ENCODE data around the gene MAP3K2.
A peak's percentile ranks its signal among the peaks of the same experiment; 100 is the strongest.

The MAP3K2 gene, protein sequence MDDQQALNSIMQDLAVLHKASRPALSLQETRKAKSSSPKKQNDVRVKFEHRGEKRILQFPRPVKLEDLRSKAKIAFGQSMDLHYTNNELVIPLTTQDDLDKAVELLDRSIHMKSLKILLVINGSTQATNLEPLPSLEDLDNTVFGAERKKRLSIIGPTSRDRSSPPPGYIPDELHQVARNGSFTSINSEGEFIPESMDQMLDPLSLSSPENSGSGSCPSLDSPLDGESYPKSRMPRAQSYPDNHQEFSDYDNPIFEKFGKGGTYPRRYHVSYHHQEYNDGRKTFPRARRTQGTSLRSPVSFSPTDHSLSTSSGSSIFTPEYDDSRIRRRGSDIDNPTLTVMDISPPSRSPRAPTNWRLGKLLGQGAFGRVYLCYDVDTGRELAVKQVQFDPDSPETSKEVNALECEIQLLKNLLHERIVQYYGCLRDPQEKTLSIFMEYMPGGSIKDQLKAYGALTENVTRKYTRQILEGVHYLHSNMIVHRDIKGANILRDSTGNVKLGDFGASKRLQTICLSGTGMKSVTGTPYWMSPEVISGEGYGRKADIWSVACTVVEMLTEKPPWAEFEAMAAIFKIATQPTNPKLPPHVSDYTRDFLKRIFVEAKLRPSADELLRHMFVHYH
- 194 to 363 (median 273) reads per million in 4 experiments for total RNA-seq

DNA sequence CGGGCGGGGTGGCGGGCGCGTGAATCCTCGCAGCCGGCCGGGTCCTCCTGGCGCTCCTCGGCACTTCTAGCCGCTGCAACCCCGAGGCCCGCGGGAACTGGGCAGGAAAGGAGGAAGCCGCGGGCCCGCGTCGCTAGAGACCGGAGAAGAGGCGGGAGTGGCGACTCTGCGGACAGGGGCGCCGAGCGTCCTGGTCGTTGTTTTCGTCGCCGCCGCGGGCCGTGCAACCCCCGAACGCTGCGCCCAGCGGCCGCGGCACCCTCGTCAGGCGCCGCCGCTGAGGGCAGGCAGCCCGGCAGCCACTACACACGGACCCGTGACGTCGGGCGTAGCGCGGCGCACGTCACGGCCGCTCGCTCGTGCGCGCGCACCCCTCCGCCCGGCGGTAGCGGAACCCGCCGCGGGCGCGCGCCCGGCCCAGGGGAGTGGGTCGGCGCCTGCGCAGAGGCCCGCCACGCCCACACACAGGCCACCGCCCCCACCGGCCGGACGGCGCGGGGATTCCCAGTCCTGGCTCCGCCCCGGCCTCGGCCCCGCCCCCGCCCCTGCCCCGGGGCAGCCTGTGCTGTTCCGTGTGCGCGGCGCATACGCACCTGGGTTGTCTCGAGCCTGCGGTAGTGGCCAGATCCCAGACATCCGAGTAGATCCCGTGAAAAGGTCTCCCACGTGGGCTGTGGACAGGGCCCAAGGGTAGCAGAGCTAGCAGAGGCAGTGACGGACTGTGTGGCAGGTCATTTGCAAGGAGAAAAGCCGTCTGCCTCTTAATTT is at the start of gene MAP3K2:
Gene MAP3K2, minus strand, starts transcription at position 321 of the 768 bp plus-strand sequence. CDS start 44,846 bp downstream, outside the sequence.
- DNase-seq = peak; percentile 95

DNA sequence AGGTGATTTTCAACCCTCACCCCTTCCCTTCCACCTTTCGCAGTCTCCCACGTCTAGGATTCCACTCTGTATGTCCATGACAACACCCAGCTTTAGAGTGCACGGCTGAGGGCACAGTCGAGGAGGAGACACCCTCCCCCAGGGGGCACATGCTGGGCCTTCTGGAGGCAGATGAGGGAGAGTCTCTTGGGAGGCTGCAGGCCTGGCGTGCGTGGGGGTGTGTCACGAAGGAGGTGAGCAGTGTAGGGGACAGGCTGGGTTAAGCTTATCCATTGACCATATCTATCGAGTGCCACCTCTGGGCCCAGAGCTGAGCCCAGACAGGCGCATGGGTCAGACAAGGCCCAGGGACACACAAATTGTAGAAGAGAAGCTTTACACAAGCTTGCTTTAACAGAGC is 49.3 kb upstream of the MAP3K2 start:
- DNase-seq = no peak

DNA sequence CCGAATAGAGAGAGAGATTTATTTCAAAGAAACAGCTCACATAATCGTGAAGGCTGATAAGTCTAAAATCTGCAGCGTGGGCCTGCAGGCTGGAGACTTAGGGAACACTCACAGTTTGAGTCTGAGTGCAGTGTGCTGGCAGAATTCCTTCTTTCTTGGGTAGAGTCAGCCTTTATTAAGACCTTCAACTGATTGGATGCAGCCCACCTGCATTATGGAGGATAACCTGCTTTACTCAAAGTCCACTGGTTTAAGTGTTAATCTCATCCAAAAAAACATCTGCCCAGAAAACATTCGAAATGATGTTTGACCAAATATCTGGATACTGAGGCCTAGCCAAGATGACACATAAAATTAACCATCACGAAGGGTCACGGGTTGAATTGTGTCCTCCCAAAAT is 46.7 kb upstream of the MAP3K2 start:
- no peak for DNase-seq

DNA sequence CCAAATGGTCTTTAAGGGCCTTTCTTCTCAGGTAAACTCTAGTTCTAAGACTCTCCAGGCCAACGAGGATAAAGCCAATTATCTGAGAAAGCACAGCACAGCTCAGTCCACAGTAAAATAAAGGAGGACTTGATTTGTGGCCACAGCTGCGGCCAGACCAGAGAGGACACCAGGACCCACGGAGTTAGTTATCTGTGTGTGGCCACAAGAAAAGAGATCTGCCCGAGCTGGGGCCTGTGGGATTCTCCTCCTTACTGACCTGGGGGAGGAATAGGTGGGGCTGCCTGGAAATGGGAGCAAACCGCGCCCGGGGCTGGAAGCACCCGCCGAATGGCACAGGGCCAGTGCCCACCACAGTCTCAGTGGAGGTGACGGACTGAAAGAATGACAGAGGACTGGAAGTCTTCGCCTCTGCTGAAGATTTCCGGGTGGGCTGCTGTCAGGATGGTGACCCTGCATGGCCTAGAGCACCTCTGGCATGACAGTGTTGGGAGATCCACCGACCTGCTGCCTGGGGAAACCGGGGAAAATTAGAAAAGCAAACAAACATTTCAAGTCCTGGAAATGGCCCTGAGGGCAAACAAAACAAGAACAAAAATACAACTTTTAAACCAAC is 43.7 kb upstream of the MAP3K2 start:
- no peak for DNase-seq

DNA sequence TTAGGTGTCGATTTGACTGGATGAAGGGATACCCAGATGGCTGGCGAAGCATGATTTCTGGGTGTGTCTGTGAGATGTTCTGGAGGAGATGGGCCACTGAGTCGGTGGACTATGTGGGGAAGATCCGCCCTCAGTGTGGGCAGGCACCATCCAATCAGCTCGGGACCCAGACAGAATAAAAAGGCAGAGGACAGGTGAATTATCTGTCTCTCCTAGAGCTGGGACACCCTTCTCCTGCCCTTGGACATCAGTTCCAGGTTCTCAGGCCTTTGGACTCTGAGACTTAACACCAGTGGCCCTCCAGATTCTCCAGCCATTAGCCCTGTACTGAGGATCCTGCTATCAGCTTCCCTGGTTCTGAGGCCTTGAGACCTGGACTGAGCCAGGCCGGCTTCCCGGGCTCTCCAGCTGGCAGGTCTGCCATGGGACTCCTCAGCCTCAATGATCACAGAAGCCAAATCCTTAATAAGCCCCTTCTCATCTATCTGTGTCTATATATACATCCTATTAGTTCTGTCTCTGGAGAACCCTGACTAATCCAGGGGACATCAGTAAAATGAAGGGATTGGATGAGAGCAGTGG is 42.2 kb upstream of the MAP3K2 start:
- DNase-seq = no peak

DNA sequence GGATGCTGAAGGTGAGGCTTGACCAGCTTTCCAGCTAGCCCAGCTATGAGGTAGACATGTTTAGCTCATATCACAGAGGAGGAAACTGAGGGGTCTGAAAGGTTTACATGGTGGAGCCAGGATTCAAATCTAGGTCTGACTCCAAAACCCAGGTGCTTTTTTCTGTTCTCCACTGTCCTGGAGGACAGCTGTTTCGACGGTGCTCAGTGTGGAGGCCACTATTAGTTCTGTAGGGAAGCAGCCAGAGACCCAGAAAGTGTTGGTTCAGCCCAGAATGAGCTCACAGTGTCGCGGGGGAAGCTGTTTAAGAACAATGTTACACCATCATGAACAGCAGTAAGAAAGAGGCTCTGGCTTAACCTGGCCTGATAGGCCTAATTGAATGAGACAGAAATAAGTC is 41.5 kb upstream of the MAP3K2 start:
- DNase-seq = no peak

DNA sequence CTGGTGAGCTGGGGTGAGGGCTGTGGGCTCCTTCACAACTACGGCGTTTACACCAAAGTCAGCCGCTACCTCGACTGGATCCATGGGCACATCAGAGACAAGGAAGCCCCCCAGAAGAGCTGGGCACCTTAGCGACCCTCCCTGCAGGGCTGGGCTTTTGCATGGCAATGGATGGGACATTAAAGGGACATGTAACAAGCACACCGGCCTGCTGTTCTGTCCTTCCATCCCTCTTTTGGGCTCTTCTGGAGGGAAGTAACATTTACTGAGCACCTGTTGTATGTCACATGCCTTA is 41.0 kb upstream of the MAP3K2 start:
- no peak for DNase-seq

DNA sequence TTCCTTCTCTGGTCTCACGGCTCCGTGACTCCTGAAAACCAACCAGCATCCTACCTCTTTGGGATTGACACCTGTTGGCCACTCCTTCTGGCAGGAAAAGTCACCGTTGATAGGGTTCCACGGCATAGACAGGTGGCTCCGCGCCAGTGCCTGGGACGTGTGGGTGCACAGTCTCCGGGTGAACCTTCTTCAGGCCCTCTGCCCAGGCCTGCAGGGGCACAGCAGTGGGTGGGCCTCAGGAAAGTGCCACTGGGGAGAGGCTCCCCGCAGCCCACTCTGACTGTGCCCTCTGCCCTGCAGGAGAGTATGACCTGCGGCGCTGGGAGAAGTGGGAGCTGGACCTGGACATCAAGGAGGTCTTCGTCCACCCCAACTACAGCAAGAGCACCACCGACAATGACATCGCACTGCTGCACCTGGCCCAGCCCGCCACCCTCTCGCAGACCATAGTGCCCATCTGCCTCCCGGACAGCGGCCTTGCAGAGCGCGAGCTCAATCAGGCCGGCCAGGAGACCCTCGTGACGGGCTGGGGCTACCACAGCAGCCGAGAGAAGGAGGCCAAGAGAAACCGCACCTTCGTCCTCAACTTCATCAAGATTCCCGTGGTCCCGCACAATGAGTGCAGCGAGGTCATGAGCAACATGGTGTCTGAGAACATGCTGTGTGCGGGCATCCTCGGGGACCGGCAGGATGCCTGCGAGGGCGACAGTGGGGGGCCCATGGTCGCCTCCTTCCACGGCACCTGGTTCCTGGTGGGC is 40.5 kb upstream of the MAP3K2 start:
- DNase-seq = no peak

DNA sequence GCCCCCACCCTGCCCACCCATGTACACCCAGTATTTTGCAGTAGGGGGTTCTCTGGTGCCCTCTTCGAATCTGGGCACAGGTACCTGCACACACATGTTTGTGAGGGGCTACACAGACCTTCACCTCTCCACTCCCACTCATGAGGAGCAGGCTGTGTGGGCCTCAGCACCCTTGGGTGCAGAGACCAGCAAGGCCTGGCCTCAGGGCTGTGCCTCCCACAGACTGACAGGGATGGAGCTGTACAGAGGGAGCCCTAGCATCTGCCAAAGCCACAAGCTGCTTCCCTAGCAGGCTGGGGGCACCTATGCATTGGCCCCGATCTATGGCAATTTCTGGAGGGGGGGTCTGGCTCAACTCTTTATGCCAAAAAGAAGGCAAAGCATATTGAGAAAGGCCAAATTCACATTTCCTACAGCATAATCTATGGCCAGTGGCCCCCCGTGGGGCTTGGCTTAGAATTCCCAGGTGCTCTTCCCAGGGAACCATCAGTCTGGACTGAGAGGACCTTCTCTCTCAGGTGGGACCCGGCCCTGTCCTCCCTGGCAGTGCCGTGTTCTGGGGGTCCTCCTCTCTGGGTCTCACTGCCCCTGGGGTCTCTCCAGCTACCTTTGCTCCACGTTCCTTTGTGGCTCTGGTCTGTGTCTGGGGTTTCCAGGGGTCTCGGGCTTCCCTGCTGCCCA is 39.7 kb upstream of the MAP3K2 start:
- no peak for DNase-seq

DNA sequence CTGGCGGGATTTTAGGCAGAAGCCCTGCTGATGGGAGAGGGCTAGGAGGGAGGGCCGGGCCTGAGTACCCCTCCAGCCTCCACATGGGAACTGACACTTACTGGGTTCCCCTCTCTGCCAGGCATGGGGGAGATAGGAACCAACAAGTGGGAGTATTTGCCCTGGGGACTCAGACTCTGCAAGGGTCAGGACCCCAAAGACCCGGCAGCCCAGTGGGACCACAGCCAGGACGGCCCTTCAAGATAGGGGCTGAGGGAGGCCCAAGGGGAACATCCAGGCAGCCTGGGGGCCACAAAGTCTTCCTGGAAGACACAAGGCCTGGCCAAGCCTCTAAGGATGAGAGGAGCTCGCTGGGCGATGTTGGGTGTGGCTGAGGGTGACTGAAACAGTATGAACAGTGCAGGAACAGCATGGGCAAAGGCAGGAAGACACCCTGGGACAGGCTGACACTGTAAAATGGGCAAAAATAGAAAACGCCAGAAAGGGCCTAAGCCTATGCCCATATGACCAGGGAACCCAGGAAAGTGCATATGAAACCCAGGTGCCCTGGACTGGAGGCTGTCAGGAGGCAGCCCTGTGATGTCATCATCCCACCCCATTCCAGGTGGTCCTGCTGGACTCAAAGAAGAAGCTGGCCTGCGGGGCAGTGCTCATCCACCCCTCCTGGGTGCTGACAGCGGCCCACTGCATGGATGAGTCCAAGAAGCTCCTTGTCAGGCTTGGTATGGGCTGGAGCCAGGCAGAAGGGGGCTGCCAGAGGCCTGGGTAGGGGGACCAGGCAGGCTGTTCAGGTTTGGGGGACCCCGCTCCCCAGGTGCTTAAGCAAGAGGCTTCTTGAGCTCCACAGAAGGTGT is 39.0 kb upstream of the MAP3K2 start:
- DNase-seq = no peak

DNA sequence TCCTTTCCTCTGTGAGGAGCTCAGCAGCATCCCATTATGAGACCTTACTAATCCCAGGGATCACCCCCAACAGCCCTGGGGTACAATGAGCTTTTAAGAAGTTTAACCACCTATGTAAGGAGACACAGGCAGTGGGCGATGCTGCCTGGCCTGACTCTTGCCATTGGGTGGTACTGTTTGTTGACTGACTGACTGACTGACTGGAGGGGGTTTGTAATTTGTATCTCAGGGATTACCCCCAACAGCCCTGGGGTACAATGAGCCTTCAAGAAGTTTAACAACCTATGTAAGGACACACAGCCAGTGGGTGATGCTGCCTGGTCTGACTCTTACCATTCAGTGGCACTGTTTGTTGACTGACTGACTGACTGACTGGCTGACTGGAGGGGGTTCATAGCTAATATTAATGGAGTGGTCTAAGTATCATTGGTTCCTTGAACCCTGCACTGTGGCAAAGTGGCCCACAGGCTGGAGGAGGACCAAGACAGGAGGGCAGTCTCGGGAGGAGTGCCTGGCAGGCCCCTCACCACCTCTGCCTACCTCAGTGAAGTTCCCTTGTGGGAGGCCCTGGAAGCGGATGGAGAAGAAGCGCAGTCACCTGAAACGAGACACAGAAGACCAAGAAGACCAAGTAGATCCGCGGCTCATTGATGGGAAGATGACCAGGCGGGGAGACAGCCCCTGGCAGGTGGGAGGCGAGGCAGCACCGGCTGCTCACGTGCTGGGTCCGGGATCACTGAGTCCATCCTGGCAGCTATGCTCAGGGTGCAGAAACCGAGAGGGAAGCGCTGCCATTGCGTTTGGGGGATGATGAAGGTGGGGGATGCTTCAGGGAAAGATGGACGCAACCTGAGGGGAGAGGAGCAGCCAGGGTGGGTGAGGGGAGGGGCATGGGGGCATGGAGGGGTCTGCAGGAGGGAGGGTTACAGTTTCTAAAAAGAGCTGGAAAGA is 38.0 kb upstream of the MAP3K2 start:
- DNase-seq = no peak

DNA sequence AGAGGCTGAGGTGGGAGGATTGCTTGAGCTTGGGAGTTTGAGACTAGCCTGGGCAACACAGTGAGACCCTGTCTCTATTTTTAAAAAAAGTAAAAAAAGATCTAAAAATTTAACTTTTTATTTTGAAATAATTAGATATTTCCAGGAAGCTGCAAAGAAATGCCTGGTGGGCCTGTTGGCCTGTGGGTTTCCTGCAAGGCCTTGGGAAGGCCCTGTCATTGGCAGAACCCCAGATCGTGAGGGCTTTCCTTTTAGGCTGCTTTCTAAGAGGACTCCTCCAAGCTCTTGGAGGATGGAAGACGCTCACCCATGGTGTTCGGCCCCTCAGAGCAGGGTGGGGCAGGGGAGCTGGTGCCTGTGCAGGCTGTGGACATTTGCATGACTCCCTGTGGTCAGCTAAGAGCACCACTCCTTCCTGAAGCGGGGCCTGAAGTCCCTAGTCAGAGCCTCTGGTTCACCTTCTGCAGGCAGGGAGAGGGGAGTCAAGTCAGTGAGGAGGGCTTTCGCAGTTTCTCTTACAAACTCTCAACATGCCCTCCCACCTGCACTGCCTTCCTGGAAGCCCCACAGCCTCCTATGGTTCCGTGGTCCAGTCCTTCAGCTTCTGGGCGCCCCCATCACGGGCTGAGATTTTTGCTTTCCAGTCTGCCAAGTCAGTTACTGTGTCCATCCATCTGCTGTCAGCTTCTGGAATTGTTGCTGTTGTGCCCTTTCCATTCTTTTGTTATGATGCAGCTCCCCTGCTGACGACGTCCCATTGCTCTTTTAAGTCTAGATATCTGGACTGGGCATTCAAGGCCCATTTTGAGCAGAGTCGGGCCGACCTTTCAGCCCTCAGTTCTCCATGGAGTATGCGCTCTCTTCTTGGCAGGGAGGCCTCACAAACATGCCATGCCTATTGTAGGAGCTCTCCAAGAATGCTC is 37.1 kb upstream of the MAP3K2 start:
- no peak for DNase-seq

DNA sequence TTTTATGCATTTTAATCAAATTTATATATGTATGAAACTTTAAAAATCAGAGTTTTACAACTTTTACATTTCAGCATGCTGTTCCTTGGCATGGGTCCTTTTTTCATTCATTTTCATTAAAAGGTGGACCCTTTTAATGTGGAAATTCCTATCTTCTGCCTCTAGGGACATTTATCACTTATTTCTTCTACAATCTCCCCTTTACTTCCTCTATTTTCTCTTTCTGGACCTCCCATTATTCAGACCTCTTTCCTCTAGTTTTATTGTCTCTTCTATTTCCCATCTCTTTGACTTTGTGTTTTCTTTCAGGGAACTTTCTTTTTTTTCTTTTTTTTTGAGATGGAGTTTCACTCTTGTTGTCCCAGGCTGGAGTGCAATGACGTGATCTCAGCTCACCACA is 36.1 kb upstream of the MAP3K2 start:
- no peak for DNase-seq

DNA sequence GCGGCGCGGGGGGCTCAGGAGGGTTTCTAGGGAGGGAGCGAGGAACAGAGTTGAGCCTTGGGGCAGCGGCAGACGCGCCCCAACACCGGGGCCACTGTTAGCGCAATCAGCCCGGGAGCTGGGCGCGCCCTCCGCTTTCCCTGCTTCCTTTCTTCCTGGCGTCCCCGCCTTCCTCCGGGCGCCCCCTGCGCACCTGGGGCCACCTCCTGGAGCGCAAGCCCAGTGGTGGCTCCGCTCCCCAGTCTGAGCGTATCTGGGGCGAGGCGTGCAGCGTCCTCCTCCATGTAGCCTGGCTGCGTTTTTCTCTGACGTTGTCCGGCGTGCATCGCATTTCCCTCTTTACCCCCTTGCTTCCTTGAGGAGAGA is 35.7 kb upstream of the MAP3K2 start:
- DNase-seq = no peak

DNA sequence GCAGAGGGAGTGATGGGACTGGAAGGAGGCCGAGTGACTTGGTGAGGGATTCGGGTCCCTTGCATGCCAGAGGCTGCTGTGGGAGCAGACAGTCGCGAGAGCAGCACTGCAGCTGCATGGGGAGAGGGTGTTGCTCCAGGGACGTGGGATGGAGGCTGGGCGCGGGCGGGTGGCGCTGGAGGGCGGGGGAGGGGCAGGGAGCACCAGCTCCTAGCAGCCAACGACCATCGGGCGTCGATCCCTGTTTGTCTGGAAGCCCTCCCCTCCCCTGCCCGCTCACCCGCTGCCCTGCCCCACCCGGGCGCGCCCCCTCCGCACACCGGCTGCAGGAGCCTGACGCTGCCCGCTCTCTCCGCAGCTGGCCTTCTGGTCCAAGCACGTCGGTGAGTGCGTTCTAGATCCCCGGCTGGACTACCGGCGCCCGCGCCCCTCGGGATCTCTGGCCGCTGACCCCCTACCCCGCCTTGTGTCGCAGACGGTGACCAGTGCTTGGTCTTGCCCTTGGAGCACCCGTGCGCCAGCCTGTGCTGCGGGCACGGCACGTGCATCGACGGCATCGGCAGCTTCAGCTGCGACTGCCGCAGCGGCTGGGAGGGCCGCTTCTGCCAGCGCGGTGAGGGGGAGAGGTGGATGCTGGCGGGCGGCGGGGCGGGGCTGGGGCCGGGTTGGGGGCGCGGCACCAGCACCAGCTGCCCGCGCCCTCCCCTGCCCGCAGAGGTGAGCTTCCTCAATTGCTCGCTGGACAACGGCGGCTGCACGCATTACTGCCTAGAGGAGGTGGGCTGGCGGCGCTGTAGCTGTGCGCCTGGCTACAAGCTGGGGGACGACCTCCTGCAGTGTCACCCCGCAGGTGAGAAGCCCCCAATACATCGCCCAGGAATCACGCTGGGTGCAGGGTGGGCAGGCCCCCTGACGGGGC is 35.0 kb upstream of the MAP3K2 start:
- DNase-seq = no peak

DNA sequence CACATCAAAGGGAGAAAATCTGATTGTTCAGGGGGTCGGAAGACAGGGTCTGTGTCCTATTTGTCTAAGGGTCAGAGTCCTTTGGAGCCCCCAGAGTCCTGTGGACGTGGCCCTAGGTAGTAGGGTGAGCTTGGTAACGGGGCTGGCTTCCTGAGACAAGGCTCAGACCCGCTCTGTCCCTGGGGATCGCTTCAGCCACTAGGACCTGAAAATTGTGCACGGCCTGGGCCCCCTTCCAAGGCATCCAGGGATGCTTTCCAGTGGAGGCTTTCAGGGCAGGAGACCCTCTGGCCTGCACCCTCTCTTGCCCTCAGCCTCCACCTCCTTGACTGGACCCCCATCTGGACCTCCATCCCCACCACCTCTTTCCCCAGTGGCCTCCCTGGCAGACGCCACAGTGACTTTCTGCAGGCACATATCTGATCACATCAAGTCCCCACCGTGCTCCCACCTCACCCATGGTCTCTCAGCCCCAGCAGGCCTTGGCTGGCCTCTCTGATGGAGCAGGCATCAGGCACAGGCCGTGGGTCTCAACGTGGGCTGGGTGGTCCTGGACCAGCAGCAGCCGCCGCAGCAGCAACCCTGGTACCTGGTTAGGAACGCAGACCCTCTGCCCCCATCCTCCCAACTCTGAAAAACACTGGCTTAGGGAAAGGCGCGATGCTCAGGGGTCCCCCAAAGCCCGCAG is 34.2 kb upstream of the MAP3K2 start:
- no peak for DNase-seq
